ENCODE measurements around the gene SHC2. TPM values are rescaled to one million over a fixed set of nuclear protein-coding genes. Genes with fewer than 3 reads are reported as not detected.
A peak's percentile ranks its signal among the peaks of the same experiment; 100 is the strongest.

Gene SHC2
- total RNA-seq, 1 donor from 2014 or later: 35.4 TPM

- Mint-ChIP-seq H3K27ac (peak overlapping the region; percentile 58), H3K27me3 (peaks cover 7% of the 10 kb centered on the region), H3K4me3 (peak overlapping the region; percentile 93), H3K4me1 (ENCODE audit: unreplicated experiment) (peaks cover 9% of the 10 kb centered on the region), H3K9me3 (no peaks in the 10 kb centered on the region), H3K36me3 (no peaks in the 10 kb centered on the region)
- no peak for TF ChIP-seq CTCF (conservative IDR thresholded peaks at IDR 0.05)
- no peak for DNase-seq (ENCODE audit: extremely low spot score, unreplicated experiment)
These were observed 51.2 kb downstream of the SHC2 start for GRCh38 chr19:409516-410242.

- Mint-ChIP-seq H3K27ac (peak within 1 kb of the TSS; percentile 58), H3K36me3 (no peaks in the 10 kb centered on the region), H3K9me3 (no peaks in the 10 kb centered on the region), H3K27me3 (peaks cover 7% of the 10 kb centered on the region), H3K4me3 (peak within 1 kb of the TSS; percentile 93), H3K4me1 (ENCODE audit: unreplicated experiment) (peaks cover 9% of the 10 kb centered on the region)
- no peak for TF ChIP-seq CTCF (conservative IDR thresholded peaks at IDR 0.05)
- DNase-seq (ENCODE audit: extremely low spot score, unreplicated experiment): no peak
These were observed 51.8 kb downstream of the SHC2 start, which contains the start of gene C2CD4C for GRCh38 chr19:408902-409515. Gene C2CD4C (minus strand): TSS chr19:409147. CDS start chr19:408361, 786 bp downstream.

- no peak for TF ChIP-seq CTCF (conservative IDR thresholded peaks at IDR 0.05)
- Mint-ChIP-seq H3K27ac (no peak overlapping the region), H3K9me3 (no peaks in the 10 kb centered on the region), H3K36me3 (no peaks in the 10 kb centered on the region), H3K27me3 (peaks cover 7% of the 10 kb centered on the region), H3K4me3 (no peak overlapping the region), H3K4me1 (ENCODE audit: unreplicated experiment) (peaks cover 9% of the 10 kb centered on the region)
- no peak for DNase-seq (ENCODE audit: extremely low spot score, unreplicated experiment)
These were observed 52.4 kb downstream of the SHC2 start for GRCh38 chr19:408441-408901.

GRCh38 chr19:407511-408440 lies 53.1 kb downstream of the SHC2 start:
- no peaks in the 10 kb centered on the region for H3K9me3 Mint-ChIP-seq
- H3K27me3 Mint-ChIP-seq: peaks cover 7% of the 10 kb centered on the region
- no peak overlapping the region for H3K4me3 Mint-ChIP-seq
- H3K36me3 Mint-ChIP-seq: no peaks in the 10 kb centered on the region
- H3K27ac Mint-ChIP-seq: no peak overlapping the region
- TF ChIP-seq CTCF (conservative IDR thresholded peaks at IDR 0.05): no peak
- H3K4me1 Mint-ChIP-seq (ENCODE audit: unreplicated experiment): peaks cover 12% of the 10 kb centered on the region
- no peak for DNase-seq (ENCODE audit: extremely low spot score, unreplicated experiment)

GRCh38 chr19:406971-407510 lies 53.8 kb downstream of the SHC2 start:
- no peak for DNase-seq (ENCODE audit: extremely low spot score, unreplicated experiment)
- H3K9me3 Mint-ChIP-seq: no peaks in the 10 kb centered on the region
- no peak for TF ChIP-seq CTCF (conservative IDR thresholded peaks at IDR 0.05)
- H3K4me3 Mint-ChIP-seq: no peak overlapping the region
- no peaks in the 10 kb centered on the region for H3K36me3 Mint-ChIP-seq
- peaks cover 12% of the 10 kb centered on the region for H3K4me1 Mint-ChIP-seq (ENCODE audit: unreplicated experiment)
- H3K27me3 Mint-ChIP-seq: peaks cover 7% of the 10 kb centered on the region
- no peak overlapping the region for H3K27ac Mint-ChIP-seq

Data from type B pancreatic cell (in vitro differentiated cells).